HG03442 (cell line): ENCODE data around the gene CABP7.

ENCODE experiments used
- ATAC-seq: cut with Tn5 transposase; IDR thresholded peaks from one replicate; pipeline ENCODE4 v1.9.1; 2021; ENCODE audit warnings: mild to moderate bottlenecking, moderate library complexity; ENCODE audit not compliant: unreplicated experiment

CABP7 gene

DNA sequence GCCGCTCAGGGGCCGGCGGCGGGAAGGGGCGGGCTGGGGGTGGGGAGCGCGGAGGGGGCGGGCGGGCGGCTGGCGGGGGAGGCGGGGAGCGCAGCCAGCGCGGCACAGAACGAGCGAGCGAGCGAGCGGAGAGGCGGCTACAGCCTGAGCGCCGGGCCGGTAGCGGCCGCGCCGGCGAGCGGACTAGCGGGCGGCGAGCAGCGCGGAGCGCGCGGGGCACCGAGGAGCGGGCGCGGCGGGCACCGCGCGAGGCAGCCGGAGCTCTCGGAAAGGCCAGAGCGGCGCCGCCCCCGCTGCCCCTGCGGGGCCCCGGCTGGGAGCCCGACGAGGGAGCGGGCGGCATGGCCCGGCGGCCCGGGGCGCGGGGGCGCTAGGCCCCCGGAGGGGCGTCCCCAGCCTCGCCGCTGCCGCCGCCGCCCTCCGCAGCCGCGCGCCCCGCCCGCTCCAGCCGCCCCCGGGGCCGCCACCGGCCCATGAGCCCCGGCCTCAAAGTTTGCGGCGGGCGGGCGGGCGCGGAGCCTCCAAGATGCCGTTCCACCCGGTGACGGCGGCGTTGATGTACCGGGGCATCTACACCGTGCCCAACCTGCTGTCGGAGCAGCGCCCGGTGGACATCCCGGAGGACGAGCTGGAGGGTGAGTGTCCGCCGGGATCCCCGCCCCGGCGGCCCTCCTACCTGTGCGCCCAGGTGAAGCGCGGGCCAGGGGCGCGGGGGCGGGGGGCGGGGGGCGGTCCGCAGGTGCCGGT lies at the start of gene CABP7:
Gene CABP7, plus strand, starts transcription at position 105 of the 747 bp plus-strand sequence. Its CDS starts 422 bp downstream, at position 527.
- no peak for ATAC-seq

DNA sequence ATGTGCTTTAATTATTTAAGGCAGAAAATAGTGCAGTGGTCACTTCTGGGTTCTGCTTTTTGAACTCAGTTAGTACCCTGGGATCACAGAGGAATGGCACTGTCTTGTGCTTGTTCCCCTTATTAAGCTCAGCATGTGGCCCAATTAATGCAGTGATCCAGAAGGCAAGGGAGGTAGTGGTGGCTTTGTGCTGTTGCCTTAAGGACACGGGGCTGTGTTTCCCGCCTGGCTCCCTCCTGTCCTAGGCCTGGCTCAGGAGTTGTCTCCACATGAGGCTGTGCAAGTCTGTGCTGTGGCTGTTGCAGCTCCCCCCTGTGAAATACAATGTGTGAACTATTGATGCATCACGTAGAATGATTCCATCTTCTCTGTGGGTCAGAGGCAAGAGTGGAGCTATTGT lies 49.2 kb upstream of the CABP7 start:
- no peak for ATAC-seq

DNA sequence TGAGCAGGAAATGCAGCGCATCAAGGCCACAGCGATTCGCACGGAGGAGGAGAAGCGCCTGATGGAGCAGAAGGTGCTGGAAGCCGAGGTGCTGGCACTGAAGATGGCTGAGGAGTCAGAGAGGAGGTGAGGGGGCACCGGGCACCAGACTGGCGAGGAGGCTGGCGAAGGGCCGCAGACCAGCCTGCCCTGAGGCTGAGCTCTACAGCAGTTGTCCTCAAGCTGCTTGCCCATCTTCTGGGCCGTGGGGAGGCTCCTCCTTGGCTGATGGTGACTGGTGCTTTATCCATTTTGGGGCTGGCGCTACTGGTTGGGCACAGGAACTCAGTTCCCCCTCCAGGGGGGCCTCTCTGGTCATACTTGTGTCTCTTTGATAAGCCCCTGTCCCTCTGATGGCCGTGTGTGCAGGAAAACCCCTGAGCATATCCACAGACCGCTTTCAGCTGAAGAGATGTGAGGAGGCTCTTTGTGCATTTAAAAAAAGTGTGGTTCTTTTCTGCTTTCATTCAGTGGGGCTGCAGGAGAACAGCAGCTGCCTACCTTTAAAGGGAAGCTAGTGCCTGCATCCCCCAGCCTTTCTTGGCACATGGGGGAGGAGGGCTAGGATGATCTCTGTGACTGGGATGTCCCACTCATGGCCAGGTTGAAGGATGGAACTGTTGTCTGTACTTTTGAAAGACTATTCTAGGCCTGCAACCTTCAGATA lies 46.3 kb upstream of the CABP7 start:
- ATAC-seq, result no peak

DNA sequence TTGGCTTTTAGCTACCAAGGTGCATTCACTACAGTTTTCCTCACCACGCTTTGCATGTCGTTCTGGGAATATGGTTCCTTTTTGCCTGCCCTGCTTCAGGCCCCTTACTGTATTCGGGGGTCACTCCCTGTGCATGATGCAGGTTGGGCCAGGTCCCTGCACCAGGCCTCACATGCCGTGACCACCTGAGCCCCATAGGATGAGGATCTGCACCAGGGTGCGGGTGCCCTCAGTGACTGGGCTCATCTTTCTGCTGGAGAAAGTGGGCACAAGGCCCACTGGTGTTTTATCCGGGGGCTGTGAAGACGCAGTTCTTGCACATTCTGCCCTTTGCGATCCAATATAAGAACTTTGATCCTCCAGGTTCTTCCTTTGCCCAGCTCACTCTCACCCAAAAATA lies 45.7 kb upstream of the CABP7 start:
- no peak for ATAC-seq

DNA sequence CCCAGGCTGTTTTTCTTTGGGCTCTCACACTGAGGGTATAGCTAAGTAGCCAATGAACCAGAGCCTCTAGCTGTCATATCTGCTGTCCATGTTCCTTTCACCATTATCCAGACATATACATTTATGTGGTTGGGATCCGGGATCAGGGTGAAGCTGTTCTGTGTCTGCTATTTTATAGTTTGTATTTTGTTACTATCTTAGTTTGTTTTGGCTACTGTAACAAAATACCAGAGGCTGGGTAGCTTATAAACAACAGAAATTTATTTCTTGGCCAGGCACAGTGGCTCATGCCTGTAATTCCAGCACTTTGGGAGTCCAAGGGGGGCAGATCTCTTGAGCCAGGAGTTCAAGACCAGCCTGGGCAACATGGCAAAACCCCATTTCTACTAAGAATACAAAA lies 40.5 kb upstream of the CABP7 start:
- no peak for ATAC-seq

DNA sequence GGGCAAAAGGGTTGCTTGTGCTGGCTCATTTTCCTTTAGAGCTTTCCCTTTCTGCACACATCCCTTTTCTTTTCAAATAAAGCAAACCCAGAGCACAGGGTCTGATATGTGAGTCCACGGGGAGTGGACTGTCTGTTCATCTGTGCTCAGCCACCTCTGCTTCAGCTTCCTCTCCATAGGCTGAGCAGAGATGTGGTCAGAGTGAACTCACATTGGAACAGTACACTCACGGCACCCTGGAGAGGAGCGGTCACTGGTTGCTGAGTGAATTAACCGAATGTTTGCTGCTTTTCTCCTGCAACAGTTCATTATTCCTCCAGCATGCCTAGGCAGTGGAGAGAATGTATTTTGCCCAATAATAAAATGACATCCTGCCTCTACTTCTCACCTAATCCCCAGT lies 36.3 kb upstream of the CABP7 start:
- ATAC-seq, result no peak

DNA sequence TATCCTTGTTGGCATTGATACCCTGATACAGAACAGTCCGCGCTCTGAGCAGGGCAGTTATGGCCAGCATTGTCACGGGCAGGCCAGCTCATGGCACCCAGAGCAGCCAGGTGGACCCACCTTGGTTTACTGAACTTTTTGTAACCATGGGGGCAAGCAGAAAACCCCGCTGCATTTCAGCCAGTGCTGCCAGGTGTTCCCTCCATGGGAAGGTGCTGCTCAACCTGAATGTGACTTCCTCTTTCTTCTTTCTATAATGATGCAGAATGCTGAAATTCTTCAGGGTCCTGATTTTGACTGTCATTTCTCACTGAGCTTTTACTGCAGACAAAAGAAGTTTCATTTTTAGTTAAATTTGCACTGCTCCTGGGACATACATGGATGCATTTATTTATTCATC lies 35.6 kb upstream of the CABP7 start:
- no peak for ATAC-seq

DNA sequence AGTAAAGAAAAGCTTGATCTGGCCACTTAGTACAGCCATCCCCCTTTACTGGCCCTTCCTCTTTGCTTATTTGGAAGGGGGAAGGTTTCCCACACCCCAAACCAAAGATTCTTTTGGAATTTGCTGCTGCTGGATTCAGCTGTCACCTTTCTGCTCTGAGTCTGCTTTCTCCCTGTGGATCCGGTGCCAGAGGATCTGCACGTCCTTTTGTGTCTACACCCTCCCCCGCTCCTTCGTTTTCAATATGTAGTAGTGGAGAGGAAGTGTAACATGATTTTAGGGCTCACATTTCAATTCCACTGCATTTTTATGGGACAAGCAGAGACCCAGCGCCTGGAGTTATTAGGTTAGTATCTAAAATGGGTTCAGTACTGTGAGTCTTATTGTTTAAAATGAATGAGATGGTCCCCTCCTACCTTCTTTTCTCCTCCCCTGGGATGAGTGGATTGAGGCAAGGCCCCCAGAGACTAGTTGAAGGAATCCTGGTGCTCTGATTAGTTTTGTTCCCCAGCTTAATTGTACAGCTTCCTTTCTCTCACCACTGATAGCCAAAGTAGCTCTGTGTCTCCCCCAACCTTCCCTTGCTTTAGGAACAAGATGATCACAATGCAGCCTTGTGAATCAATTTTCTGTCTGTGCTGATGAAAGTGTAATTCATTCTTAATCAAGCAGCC lies 30.5 kb upstream of the CABP7 start:
- ATAC-seq, result no peak

DNA sequence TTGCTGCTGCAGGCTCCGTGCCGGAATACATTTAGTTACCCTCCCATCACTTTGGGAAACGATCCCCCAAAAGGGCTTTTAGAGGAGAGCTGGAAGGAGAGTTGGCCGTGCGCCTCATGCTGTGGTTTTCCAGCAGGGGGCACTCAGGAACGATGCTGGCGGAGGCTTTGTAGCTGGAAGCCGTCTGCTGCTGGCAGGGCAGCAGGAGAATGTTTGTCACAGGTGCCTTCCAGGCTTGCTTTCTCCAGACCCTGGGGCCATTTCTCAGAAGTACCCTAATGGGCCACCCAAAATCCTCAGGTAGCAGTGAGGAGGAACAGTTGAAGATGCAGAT lies 30.0 kb upstream of the CABP7 start:
- no peak for ATAC-seq

DNA sequence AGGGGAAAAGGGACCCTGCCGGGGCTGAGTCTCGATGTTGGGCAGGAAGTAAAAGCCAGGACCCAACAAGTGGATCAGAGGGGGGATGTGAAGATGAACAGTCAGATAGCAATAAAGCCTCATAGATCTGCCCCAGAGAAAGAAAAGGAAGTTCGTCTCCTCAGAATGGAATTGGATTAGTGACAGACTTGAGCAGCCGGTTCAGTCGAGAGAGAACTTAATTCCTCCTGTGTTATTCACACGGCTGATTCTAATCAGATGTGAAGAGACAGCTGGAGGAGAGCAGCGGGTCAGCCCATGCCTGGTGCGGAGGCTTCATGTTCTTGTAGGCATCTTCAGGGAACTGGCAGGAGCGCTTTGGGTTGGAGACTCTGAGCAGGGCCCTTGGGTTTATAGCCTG lies 29.3 kb upstream of the CABP7 start:
- no peak for ATAC-seq

DNA sequence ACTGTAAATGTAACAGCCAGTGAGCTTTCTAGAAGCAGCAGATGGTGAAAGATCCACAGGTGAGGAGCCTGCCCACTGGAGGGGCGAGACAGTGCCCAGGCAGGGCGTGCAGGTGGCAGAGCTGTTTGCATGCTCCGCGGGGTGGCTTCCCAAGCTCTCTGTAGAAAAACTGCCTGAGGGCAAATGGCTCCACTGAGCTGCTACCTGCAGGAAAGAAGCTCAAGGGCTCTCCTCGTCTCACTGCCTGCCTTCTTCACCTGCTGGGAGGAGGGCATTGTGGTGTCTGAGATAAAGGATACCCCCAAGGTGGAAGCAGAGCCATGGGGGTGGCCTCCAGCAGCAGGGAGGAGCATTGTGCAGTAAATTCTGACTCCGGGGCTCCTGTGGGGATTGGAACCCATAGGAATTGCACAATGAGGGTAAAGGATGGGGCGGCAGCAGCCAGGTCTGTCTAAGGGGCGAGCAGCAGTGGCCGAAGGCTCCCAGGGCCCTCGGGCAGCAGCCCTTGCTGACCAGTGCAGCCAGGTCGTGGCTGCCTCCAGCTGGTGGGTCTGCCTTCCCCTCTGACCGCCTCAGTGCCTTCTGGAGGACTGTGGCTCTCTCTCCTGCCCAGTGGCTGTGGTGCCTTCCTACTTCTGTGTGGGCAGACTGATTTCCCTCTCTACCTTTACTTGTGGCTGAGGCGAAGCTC lies 28.0 kb upstream of the CABP7 start:
- no peak for ATAC-seq

DNA sequence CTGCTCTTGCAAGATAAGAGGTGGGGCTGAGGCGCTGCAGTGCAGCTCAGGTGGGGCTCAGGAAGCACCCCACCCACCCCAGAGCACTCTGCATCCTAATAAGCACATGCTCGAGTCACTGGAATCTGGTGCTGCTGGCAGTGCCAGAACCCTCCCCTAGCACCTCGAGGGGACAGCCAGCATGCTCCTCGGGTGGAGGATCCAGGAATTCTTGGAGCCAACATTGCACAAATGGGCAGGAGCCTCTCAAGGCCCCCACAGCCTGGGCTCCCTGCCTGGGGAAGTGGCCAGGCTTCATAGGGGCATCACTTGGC lies 27.5 kb upstream of the CABP7 start:
- ATAC-seq, result no peak

DNA sequence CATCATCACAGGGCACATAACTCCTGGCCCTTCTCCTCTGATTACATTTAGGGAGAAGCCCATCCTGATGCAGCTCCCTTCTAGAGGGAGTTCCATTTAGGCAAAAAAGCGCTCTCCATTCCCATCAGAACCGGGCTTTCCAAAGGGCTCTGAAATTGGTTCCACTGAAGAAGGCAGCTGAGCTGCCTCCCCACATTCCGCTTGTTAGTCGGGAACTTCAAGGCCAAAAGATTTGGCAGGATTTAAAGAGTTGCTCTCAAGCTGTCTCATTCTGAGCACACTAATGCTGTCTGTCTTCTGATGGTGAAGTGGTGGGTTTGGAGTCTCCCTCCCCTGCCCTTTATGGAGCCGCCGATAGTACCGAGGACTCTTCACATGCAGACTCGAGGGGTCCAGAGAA lies 26.6 kb upstream of the CABP7 start:
- ATAC-seq, result no peak

DNA sequence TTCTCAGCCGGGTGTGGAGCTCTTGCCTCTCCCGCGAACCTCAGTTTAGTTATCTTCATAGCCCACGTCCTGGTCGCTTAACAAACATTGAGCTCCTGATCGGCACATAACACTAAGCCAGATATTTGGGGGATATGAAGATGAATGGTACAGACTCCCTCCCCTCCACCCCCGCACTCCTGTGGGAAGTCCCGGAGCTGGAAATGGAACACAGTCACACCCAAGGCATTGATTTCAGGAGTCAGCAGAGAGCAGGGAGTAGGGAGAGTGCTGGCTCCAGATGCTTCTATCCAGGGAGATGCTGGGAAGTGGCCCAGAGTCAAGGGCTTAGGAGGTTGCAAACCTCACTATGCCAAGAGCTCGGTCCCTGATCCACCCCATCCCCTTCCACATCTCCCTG lies 26.1 kb upstream of the CABP7 start:
- ATAC-seq, result no peak

DNA sequence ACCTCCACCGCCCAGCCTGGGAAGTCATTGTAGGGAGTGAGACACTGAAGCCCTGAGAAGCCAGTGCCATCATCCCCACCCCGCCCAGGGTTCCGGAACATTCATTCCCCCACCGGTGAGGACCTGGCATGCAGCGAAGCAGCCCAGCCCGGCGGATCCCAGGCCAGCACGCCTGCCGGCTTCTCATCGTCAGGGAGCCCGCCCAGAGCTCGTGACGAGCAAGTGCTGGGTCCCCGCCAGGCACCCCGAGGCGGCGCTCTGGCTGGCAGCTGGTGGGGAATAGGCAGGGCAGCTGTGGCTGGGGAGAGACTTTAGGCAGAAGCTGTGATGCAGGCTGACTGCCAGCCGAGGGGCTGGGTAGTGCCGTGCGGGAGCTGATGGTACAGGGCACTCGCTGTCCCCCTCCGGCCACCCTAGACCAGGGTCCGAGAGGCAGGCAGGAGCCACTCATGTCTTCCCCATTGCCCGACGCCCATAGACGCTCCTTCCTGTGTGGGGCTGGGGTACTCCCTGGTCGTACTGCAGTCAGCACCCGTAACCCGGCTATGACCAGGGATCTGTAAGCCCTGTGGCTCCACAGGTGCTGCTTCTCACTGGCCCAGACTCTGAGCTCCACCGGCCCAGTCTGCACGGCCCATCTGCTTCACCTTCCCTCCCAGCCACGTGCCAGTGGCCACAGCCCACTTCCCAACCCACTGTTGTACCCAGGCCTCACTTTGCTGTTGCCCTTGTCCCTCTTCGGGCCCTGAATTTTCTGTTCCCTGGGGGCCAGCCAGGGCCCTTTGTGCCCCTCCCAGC lies 24.5 kb upstream of the CABP7 start:
- ATAC-seq, result no peak

DNA sequence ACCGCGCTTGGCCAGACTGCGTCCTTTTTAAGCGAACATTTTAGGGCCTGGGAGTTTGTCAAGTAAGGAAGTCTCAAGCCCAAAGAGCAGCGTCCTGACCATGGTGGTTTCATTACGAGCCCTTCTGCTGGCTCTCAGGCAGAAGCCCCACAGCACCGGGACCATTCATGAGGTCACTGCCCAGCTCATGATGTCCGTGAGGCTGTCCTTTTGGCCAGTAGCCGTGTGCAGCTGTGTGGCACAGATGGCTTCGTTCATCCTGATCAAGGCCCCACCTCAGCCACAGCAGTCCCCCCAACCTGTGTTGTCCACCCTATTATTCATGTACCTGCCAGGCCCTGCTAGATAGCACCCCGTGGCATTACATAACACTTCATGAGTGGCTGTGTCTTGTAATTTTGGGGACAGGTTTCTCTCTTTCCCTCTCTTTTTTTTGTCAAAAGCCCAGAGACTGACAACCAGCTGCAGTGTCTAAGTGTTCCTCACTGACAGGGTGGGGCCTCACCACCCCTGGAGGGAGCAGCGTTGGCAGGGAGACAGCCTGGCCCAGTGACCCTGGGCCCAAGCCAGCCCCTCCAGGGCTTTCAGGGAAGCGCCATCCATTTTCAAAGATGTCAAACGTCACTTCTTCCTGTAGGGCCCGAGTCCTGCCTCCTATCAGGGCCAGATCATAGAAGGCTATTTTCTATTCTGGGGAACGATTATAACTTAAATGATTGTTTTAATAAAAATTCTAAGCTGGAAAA lies 21.8 kb upstream of the CABP7 start:
- ATAC-seq, result no peak

DNA sequence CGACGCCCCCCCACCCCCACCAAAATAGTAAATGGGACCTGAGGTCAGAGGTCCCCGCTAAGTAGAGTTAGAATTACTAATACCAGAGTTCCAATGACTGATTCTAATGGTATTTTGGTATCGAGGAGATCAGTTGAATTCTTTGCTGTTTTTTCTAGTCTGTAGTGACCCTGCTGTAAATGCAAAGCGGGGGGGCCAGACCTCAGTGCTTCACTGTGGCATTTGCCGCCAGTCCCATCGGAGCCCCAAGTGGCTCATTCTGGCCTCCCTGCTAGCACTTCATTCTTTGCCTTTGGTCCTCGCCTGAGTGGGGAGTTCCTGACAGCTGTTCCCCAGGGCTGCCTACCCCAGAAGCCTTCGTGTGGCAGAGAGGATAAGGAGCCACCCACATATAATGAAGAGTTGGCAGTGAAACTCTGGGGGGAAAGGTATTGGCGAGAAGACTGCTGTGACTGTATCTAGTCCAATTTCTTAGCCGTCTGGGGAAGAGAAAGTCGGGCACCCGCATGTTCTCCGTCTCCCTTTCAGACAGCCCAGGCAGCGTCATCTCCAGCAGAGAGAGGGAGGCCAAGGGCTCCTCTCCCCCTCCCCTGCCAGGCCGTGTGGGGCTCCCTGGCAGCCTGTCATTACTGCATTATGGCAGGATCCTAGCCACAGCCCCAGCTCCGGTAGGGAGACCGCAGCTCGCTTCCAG lies 19.4 kb upstream of the CABP7 start:
- ATAC-seq, result no peak

DNA sequence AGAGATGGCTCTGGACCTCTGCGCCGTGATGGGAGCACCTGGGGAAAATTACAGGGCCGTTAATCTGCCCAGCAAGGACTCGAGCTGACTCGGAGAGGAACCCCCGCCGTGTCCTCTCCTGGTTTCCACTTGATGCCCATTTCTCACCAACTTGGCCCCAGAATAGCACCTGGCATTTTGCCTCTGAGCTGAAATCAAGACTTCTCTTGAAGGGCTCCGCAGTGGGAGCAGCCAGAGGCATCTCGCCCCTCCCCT lies 19.0 kb upstream of the CABP7 start:
- ATAC-seq, result no peak

DNA sequence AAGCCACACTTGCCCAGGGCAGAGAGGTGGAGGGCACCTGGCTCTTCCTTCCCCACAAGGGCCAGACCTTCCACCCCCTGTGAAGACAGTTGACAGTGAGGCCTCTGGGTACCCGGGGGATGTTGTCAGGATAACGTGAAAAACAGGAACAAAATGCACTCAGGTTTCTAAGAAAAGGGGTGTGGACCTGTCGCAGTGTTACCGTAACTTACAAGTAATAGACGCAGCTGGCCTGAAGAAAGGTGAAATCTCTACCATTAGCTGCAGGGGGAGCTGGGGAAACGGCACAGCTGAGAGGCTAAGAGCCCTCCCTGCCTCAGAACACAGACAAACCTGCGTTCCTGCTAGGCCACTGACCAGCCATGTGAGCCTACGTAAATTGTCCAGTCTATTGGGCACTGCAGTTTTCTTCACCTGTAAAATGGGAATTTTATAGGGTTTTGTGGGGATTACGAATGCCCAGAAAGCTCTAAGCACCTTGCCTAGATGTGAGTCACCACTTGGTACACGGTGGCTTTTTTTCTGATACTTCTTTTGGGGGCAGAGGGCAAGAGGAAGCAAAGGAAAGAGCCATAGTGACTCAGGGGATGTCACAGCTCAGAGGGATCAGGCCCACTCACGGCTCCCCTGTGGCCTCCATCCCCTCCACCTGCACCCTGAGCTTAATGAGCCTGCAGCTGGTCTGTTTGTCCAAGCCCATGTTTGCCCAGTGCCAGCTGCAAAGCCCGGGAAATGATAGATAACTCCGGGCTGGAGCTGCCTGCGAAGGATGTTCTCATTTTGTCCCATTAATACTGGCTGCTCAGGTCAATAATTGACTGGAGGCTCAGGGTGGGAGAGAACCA lies 18.4 kb upstream of the CABP7 start:
- ATAC-seq, result no peak
